Stimulated activated naive CD4-positive, alpha-beta T cell (primary cell): Measurements from ENCODE around the gene ANKMY1.

Experiments used
- DNase-seq, 6 experiments: peaks; one replicate each; lab custom pipeline; 2025; lab: John Stamatoyannopoulos, UW

The ANKMY1 gene

GRCh38 chr2:240435948-240436682, 121.7 kb downstream of the ANKMY1 start:
- DNase-seq, result peak in 2 of 6 experiments; percentile 12 to 30

- DNase-seq, result peak in 3 of 6 experiments; percentile 37 to 54 (median 49)
Measured at GRCh38 chr2:240435457-240435947, 122.3 kb downstream of the ANKMY1 start, which contains the start of gene GPC1. GPC1 (plus strand) TSS chr2:240435663; CDS start chr2:240435919, 256 bp downstream.

- DNase-seq, result peak; percentile 70 to 85 (median 80)
Measured at GRCh38 chr2:240434728-240435456, 122.9 kb downstream of the ANKMY1 start.

- DNase-seq, result no peak
Measured at GRCh38 chr2:240433973-240434727, 123.6 kb downstream of the ANKMY1 start.

GRCh38 chr2:240432820-240433801, 124.7 kb downstream of the ANKMY1 start:
- DNase-seq, result no peak

- DNase-seq, result no peak
Measured at GRCh38 chr2:240432430-240432819, 125.4 kb downstream of the ANKMY1 start.

- no peak for DNase-seq
Measured at GRCh38 chr2:240431661-240432424, 125.9 kb downstream of the ANKMY1 start.

- no peak for DNase-seq
Measured at GRCh38 chr2:240431271-240431660, 126.5 kb downstream of the ANKMY1 start.

- DNase-seq, result no peak
Measured at GRCh38 chr2:240430595-240430994, 127.2 kb downstream of the ANKMY1 start.

- DNase-seq, result no peak
Measured at GRCh38 chr2:240429872-240430491, 127.8 kb downstream of the ANKMY1 start.
